GM08714 (cell line): ENCODE data around the gene DNAJC9.

Experiments
- H3K4me3 ChIP-seq: fragments of 200-500 bp; sonication (Bioruptor generic); 2 replicates; pipeline ENCODE4 v1.5.1; 2014; ENCODE audit warnings: mild to moderate bottlenecking, low read length, inconsistent platforms
- ZNF274 ChIP-seq: IDR thresholded peaks from 2 replicates; pipeline ENCODE4 v1.6.1; 2012; ENCODE audit warnings: mild to moderate bottlenecking, low read depth, low read length

DNAJC9 gene

GRCh38 chr10:73251683-73252444, 4.8 kb upstream of the DNAJC9 start:
- peak overlapping the region; percentile 83 for H3K4me3 ChIP-seq
- no peak for TF ChIP-seq ZNF274

- peak overlapping the region; percentile 86; the same call in 1 of the 2 replicates for H3K4me3 ChIP-seq
- no peak for TF ChIP-seq ZNF274
Measured at GRCh38 chr10:73248259-73248724, 1.2 kb upstream of the DNAJC9 start.

DNA sequence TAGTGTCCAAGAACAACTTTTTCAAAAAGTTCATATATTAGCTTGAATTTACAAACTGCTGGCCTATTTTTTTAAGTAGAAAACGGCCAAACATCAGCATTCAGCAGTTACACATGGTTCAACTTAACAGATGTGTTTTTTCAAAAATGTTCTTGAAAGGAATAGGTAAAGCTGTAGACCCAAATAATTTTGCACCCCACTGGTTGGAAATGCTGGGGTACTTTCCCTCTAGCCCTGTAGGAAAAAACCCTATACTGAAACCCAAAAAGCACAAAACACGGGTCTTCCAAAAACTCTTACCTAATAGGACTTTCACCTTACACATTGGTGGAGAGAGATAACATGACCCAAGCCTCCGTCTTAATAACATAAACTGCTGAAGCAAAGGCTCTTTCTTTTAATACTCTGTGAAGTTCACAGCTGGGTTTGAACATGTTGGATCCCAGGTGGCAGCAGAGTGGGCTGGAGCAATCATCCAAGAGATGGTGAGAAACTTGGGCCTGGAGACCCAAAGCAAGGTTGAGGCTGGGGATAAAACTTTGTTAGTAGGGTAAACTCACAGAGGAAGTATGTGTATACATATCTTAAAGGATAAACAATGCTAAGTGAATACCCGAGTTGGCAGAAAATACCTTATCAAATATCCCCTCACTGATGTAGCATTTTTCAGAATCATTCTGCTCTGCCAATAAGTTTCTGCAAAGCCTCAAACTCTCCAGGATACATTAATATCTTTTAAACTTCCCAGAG, 629 bp upstream of the DNAJC9 start:
- H3K4me3 ChIP-seq: peak overlapping the region; percentile 86

GRCh38 chr10:73246322-73246645, 771 bp downstream of the DNAJC9 start:
- TF ChIP-seq ZNF274: no peak

More for the DNA sequence above, 629 bp upstream of the DNAJC9 start:
- no peak for TF ChIP-seq ZNF274

GRCh38 chr10:73244866-73245477, 2.1 kb downstream of the DNAJC9 start:
- TF ChIP-seq ZNF274: no peak
- H3K4me3 ChIP-seq: peak overlapping the region; percentile 86

More at GRCh38 chr10:73246322-73246645, 771 bp downstream of the DNAJC9 start:
- peak overlapping the region; percentile 86 for H3K4me3 ChIP-seq

DNA sequence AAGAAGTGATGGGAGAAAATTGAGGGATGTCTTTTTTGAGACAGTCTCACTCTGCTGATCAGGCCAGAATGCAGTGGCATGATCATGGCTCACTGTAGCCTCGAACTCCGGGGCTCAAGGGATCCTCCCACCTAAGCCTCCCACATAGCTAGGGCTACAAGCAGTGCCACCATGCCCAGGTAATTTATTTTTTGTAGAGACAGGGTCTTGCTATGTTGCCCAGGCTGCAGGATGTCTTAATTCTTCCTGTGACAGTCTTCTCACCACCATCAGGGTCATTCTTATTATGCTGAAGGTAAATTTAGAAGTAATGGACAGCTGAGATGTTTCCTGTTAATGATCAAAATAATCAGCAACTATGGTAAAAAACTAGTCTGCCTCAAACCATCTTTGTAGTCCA, 7.1 kb downstream of the DNAJC9 start:
- no peak overlapping the region for H3K4me3 ChIP-seq
- no peak for TF ChIP-seq ZNF274

DNA sequence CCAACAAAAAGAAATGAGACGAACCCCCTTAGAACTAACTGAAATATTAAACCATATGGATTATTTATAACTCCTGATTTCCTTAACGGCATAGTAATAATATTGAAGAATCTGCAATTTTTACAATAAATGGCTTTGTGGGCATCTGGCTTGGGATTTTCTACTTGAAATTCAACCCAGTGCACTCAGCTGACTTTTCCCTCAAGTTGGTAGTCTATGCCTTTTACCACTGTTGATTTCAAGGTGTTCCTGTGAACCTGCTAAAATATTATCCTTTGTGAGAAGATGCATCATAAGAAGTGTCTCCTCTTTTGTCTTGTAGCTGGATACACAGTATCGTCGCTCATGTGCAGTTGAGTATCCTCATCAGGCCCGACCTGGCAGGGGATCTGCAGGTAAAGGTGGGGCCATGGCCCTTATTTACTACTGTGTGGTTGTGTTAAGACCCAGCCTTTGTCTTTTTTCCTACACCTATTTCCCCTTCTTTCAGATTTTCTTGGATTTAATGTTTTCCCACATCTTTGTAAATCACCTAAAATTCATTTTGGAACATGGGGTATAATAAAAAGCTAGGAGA, 8.0 kb downstream of the DNAJC9 start:
- no peak overlapping the region for H3K4me3 ChIP-seq
- TF ChIP-seq ZNF274: no peak

DNA sequence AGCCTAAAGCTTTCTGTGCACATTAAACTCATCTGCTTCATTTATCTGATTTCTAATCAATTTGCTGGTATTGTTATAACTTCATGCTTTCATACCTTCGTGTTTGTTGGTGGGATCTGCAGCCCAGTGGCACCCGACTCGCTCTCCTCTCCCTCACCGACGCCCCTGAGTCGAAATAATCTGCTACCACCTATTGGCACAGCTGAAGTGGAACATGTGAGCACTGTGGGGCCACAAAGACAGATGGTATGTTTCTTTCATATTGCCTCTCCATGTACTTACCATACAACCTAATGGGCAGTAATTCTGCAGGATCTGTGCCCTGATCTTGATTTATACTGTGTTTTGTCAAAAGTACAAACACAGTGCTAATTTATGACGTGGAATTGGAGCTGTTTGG, 12.4 kb downstream of the DNAJC9 start:
- no peak overlapping the region for H3K4me3 ChIP-seq
- no peak for TF ChIP-seq ZNF274

DNA sequence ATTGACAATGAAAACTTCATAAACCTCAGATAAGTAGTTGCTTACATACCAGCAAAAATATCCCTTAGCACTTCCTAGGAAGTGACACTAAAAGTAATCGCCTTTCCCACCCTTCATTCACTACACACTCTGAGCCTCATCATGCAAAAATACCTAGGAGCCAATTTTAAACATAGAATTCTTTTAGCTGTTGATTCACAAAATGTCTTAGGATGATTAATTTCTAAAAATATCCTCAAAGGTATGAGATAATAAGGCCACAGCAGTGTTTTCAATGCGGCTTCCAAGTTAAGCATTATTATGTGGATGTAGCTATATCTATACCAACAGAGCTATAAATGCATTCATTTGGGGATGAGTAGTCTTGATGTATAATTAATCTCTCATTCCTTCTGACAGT, 13.2 kb downstream of the DNAJC9 start:
- no peak for TF ChIP-seq ZNF274
- no peak overlapping the region for H3K4me3 ChIP-seq

GRCh38 chr10:73232887-73233286, 14.2 kb downstream of the DNAJC9 start:
- TF ChIP-seq ZNF274: no peak
- no peak overlapping the region for H3K4me3 ChIP-seq

- no peak overlapping the region for H3K4me3 ChIP-seq
- TF ChIP-seq ZNF274: no peak
Measured at GRCh38 chr10:73229567-73229966, 17.5 kb downstream of the DNAJC9 start.

GRCh38 chr10:73228247-73228646, 18.8 kb downstream of the DNAJC9 start:
- H3K4me3 ChIP-seq: no peak overlapping the region
- TF ChIP-seq ZNF274: no peak

GRCh38 chr10:73226663-73227062, 20.4 kb downstream of the DNAJC9 start:
- TF ChIP-seq ZNF274: no peak
- H3K4me3 ChIP-seq: no peak overlapping the region

DNA sequence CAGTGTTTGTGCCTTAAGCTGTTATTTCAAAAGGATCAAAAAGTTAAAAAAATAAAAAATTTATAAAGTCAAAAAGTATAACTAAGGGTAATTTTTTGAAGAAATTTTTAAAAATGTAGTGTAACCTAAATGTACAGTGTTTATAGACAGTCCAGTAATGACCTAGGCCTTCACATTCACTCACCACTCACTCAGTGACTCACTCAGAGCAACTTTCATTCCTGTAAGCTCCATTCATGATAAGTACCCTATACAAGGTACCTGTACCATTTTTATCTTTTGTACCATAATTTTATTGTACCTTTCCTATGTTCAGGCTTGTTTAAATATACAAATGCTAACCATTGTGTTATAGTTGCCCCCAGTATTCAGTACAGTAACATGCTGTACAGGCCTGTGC, 21.5 kb downstream of the DNAJC9 start:
- TF ChIP-seq ZNF274: no peak
- H3K4me3 ChIP-seq: no peak overlapping the region
